AG09319 (cell line): ENCODE results near the gene CCSER1.

Experiments
- DNase-seq: peaks from one replicate; pipeline ENCODE4 v3.0.0-alpha.2; 2010; ENCODE audit warnings: low read depth; ENCODE audit errors: extremely low read depth
- TF ChIP-seq, protein P1 (sequence below): IDR thresholded peaks from 2 replicates; pipeline ENCODE4 v1.5.1; 2011; ENCODE audit warnings: low read depth, mild to moderate bottlenecking, inconsistent platforms, low read length, moderate library complexity

Gene CCSER1

DNA sequence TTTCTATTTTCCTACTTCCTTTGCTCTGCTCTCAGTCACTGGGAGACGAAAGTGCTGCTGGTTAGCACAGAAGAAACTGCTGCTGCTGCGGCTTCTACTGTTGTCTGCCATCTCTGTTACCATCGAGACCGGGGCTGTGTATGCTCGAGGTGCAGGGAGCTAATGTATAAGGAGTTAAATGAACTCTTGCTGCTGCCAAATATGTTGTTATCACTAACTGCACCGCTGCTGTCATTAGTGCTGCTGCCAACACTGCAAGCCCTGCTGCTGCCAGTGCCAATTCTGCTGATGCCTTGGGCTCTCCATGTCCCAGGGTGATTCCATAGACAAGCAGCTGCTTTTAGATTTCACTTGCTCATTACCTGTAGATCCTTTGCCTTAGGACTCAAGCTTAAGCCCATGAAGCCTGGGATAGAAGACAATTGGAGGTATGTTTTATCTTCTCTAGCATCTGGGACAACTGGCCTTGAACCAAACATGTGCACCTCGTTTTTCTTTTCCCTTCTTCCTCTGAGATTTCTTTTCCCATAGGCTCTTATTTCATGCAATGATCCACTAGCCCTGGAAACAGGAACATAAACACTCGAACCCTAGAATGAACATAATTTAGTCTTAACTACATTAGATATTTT, 107.8 kb downstream of the CCSER1 start:
- no peak for DNase-seq

DNA sequence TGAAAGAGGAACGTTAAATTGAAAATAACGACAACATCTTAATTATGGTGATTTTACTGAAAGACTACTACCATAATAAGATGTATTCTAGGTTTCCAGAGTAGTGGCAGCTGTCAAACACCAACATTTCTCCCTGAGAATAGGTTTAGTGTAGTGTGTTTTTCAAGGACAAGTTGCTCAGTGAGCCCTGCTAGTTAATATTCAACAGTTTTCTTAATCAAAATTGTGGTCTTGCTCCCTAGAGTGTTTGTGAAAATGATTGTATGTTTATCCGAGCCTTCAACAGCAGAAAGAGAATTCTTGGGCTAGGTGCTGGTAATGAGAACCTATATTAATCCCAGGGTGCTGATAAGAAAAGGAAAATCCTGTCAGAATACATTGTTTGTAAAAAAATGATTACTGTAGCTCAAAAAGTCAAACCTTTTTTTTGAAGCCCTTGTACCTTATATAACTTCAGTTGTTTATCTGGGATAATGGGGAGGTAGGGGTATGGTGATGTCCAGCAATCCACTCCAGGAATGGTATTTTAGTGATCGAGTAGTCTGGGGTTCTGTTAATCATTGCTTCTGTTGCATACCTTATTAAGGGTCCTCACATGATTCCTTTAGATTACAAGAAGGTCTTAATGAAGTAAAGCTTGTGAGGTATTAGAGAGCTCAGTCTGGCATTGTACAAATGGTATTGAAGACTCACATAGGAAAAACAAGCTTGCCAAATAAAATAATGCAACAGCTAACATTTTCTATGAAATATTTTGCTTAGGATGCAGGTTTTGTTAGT, 110.7 kb downstream of the CCSER1 start:
- TF ChIP-seq, protein P1, sequence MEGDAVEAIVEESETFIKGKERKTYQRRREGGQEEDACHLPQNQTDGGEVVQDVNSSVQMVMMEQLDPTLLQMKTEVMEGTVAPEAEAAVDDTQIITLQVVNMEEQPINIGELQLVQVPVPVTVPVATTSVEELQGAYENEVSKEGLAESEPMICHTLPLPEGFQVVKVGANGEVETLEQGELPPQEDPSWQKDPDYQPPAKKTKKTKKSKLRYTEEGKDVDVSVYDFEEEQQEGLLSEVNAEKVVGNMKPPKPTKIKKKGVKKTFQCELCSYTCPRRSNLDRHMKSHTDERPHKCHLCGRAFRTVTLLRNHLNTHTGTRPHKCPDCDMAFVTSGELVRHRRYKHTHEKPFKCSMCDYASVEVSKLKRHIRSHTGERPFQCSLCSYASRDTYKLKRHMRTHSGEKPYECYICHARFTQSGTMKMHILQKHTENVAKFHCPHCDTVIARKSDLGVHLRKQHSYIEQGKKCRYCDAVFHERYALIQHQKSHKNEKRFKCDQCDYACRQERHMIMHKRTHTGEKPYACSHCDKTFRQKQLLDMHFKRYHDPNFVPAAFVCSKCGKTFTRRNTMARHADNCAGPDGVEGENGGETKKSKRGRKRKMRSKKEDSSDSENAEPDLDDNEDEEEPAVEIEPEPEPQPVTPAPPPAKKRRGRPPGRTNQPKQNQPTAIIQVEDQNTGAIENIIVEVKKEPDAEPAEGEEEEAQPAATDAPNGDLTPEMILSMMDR: no peak
- no peak for DNase-seq

More for the DNA sequence above, 107.8 kb downstream of the CCSER1 start:
- TF ChIP-seq, protein P1: no peak

DNA sequence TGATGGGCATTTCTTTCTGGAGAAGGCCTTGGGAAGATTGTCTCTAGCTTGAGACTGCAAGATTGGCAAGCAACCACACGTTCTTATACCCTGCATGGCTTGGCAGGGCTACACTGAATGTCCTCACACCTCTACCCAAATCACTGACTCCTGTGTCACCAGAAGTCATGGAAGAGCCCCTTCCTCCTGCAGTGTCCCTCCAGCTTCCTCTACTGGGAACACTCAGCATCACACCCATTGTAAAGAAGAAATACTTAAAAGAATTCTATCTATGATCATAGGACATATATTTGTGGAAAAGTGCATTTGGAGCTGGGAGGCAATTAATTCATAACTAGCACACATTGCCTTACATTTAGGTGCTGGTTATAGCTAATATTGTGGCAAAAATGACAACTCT, 113.1 kb downstream of the CCSER1 start:
- TF ChIP-seq, protein P1: no peak

DNA sequence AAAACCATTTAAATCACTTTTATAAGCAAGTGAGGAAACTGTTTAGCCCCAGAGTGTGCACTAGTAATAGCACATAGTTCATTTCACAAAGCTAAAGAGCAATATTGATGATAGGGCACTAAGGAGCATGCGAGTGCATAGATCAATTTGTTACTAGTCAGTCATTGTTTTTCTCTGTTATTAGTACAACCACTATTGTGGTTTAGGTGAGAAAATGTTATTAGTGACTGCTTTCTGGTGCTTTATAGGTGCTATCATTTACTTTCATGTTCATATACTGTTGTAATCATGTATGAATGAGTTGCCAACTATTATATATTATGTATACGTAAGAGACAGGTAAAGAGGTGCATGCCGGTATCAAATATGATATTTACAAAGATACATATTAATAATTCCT, 113.8 kb downstream of the CCSER1 start:
- TF ChIP-seq, protein P1: no peak
- no peak for DNase-seq

More for the DNA sequence above, 113.1 kb downstream of the CCSER1 start:
- DNase-seq: no peak

DNA sequence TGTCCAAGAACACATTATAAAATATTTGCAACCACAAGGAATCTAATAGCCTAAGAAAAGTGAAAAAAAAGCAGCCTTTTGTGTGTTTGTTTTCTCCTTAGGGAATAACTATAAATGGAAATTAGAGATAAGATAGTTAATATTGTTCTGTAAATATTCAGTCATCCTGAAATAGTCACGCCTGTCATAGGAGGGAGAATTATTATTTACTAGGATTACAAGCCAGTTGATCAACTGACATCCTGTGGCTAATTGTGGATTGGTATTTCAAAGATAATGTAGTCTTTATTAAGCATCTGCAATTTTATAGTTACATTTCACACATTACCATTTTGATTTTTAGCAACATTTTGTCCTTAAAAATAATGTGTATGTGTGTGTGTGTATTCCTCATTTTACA, 118.6 kb downstream of the CCSER1 start:
- TF ChIP-seq, protein P1: no peak
- DNase-seq: no peak

DNA sequence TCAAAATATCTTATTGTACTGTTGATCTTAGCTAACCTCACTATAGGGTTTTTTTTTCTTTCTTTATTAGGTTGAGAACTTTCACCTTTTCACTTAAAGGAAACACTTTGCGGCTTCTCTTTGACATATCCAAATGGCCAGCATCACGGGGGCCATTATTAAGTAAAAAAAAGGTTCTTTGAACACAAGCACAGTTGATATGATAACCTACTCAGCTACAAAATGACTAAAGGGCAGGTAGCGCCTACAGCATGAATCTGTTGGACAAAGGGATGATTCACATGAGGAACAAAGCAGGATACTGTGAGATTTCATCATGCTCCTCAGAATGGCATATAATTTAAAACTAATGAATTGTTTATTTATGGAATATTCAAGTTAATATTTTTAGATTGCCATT, 119.6 kb downstream of the CCSER1 start:
- TF ChIP-seq, protein P1: no peak
- DNase-seq: no peak

DNA sequence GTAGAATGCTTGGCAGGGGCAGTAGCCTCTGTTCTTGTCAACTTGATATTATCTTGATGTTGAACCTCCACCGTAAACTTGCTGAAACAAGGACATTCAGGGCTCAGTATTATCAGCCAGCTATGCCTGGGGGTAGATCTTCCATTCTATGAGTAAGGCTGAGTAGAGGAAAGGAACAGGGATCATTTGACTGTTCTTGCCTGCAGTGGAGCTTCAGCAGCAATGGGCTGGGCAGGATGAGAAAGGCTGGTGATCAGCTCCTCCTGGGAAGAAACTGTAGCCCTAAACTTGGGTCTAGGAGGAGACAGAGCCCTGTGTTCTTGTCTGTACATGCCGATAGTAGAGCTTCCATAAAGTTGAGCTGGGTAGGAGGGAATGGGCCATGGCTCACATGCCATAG, 127.2 kb downstream of the CCSER1 start:
- TF ChIP-seq, protein P1: no peak
- no peak for DNase-seq
